HepG2 (cell line): ENCODE results near the gene AFDN. TPM values are rescaled to one million over a fixed set of nuclear protein-coding genes. Genes with fewer than 3 reads are reported as not detected.
A peak's percentile ranks its signal among the peaks of the same experiment; 100 is the strongest.

Experiments
- ATF7-NPFF ChIP-seq: sonication (generic); formaldehyde crosslinking; IDR thresholded peaks from 2 replicates; pipeline ENCODE4 v1.8.1; 2023; ENCODE audit warnings: mild to moderate bottlenecking, low read depth, missing genetic modification reagents, moderate library complexity
- BRD4 ChIP-seq: sonication (generic); formaldehyde crosslinking; IDR thresholded peaks from 2 replicates; pipeline ENCODE4 v1.4.0; 2020; ENCODE audit warnings: missing genetic modification reagents
- CBX5 ChIP-seq: sonication (generic); formaldehyde crosslinking; IDR thresholded peaks from 2 replicates; pipeline ENCODE4 v1.4.0; 2020; ENCODE audit warnings: missing genetic modification reagents, borderline replicate concordance
- CC2D1A ChIP-seq: sonication (generic); formaldehyde crosslinking; IDR thresholded peaks from 2 replicates; pipeline ENCODE4 v1.8.1; 2023; ENCODE audit warnings: mild to moderate bottlenecking, missing genetic modification reagents
- CHD4 ChIP-seq: fragments of 200-600 bp; sonication (generic); IDR thresholded peaks from 2 replicates; pipeline ENCODE4 v1.7.0; 2017; ENCODE audit warnings: mild to moderate bottlenecking, low read length, borderline replicate concordance
- EHMT2 ChIP-seq: fragments of 200-600 bp; sonication (generic); IDR thresholded peaks from 2 replicates; pipeline ENCODE4 v1.7.0; 2017; ENCODE audit warnings: antibody characterized with exemption, low read depth, low read length, borderline replicate concordance
- ELF1 ChIP-seq: sonication (generic); formaldehyde crosslinking; IDR thresholded peaks from 2 replicates; pipeline ENCODE4 v1.4.0; 2020; ENCODE audit warnings: missing genetic modification reagents
- ELK4 ChIP-seq: sonication (generic); formaldehyde crosslinking; IDR thresholded peaks from 2 replicates; pipeline ENCODE4 v1.9.0; 2021; ENCODE audit warnings: missing genetic modification reagents, borderline replicate concordance
- KDM2A ChIP-seq: sonication (generic); formaldehyde crosslinking; IDR thresholded peaks from 2 replicates; pipeline ENCODE4 v1.4.0; 2020; ENCODE audit warnings: low read depth, missing genetic modification reagents, borderline replicate concordance
- MTA3 ChIP-seq: sonication (generic); formaldehyde crosslinking; IDR thresholded peaks from 2 replicates; pipeline ENCODE4 v1.4.0; 2020; ENCODE audit warnings: missing genetic modification reagents
- MTERF4 ChIP-seq: sonication (generic); formaldehyde crosslinking; IDR thresholded peaks from 2 replicates; pipeline ENCODE4 v1.8.0; 2023; ENCODE audit warnings: mild to moderate bottlenecking, missing genetic modification reagents
- PAWR ChIP-seq: sonication (generic); formaldehyde crosslinking; IDR thresholded peaks from 2 replicates; pipeline ENCODE4 v1.4.0; 2020; ENCODE audit warnings: missing genetic modification reagents, mild to moderate bottlenecking, borderline replicate concordance
- REST ChIP-seq, 2 experiments: IDR thresholded peaks; 2 replicates each; pipeline ENCODE4 v1.6.1; 2011 to 2012; ENCODE audit warnings: low read length in 2 of 2, borderline replicate concordance in 1 of 2, low read depth in 1 of 2, mild to moderate bottlenecking in 1 of 2, moderate library complexity in 1 of 2
- SMAD3 ChIP-seq: sonication (generic); formaldehyde crosslinking; IDR thresholded peaks from 2 replicates; pipeline ENCODE4 v1.4.0; 2020; ENCODE audit warnings: missing genetic modification reagents
- SP4 ChIP-seq: sonication (generic); formaldehyde crosslinking; IDR thresholded peaks from 2 replicates; pipeline ENCODE4 v1.8.1; 2023; ENCODE audit warnings: mild to moderate bottlenecking, missing genetic modification reagents
- YEATS4 ChIP-seq: sonication (generic); formaldehyde crosslinking; IDR thresholded peaks from 2 replicates; pipeline ENCODE4 v1.4.0; 2020; ENCODE audit warnings: missing genetic modification reagents, borderline replicate concordance
- ZKSCAN1 ChIP-seq: fragments of 150-350 bp; IDR thresholded peaks from 2 replicates; pipeline ENCODE4 v1.6.1; 2014; ENCODE audit warnings: low read length
- ZMYM3 ChIP-seq: sonication (generic); formaldehyde crosslinking; IDR thresholded peaks from 2 replicates; pipeline ENCODE4 v1.5.1; 2020; ENCODE audit warnings: mild to moderate bottlenecking, missing genetic modification reagents
- ZNF143 ChIP-seq: sonication (generic); formaldehyde crosslinking; IDR thresholded peaks from 2 replicates; pipeline ENCODE4 v1.4.0; 2020; ENCODE audit warnings: missing genetic modification reagents
- ZNF232 ChIP-seq: sonication (generic); formaldehyde crosslinking; IDR thresholded peaks from 2 replicates; pipeline ENCODE4 v1.4.0; 2020; ENCODE audit warnings: missing genetic modification reagents, borderline replicate concordance
- ZNF543 ChIP-seq: sonication (generic); formaldehyde crosslinking; IDR thresholded peaks from 2 replicates; pipeline ENCODE4 v1.4.0; 2020; ENCODE audit warnings: mild to moderate bottlenecking, missing genetic modification reagents
- ZNF720 ChIP-seq: sonication (generic); formaldehyde crosslinking; IDR thresholded peaks from 2 replicates; pipeline ENCODE4 v1.4.0; 2020; ENCODE audit warnings: missing genetic modification reagents
- ZNF724P ChIP-seq: sonication (generic); formaldehyde crosslinking; IDR thresholded peaks from 2 replicates; pipeline ENCODE4 v1.8.0; 2022; ENCODE audit warnings: missing genetic modification reagents, borderline replicate concordance
- ZSCAN12 ChIP-seq: sonication (generic); formaldehyde crosslinking; IDR thresholded peaks from 2 replicates; pipeline ENCODE4 v1.9.0; 2021; ENCODE audit warnings: mild to moderate bottlenecking, missing genetic modification reagents
- ZSCAN5A ChIP-seq: sonication (generic); formaldehyde crosslinking; IDR thresholded peaks from 2 replicates; pipeline ENCODE4 v1.8.0; 2022; ENCODE audit warnings: mild to moderate bottlenecking, missing genetic modification reagents, borderline replicate concordance
- polyA plus RNA-seq, 8 experiments: library from polyadenylated mRNA; depleted of rRNA in 3 of 8; stranded (reverse) in 7 of 8; unstranded in 1 of 8; fragments of >200 nt; fragmentation: Illumina TruSeq in 4 of 8; extraction: Trizol in 4 of 8; gene quantifications; 2 replicates each; pipeline versions ENCODE4 v1.2.1 to v1.2.3, GENCODE V29; 2011 to 2016; ENCODE audit warnings: low read depth in 4 of 8, missing spikeins in 1 of 8, mixed read lengths in 1 of 8; ENCODE audit not compliant: insufficient read depth in 1 of 8
- total RNA-seq, 5 experiments: library from RNA; depleted of rRNA; stranded (reverse); fragments of >200 nt; fragmentation: Illumina TruSeq; extraction: Trizol; gene quantifications; 2 replicates each; pipeline ENCODE4 v1.2.3, GENCODE V29; 2016; ENCODE audit warnings: low read depth in 1 of 5

The AFDN gene
- total and polyA plus RNA-seq, 2 of the 13 experiments (the other 11 are each of a cell fraction or from before 2014, with no cell fraction given): 136 to 151 TPM

- no peak for TF ChIP-seq REST (IDR thresholded peaks at IDR 0.05; ENCODE audit: borderline replicate concordance in 1 of 2, low read depth in 1 of 2, low read length in 2 of 2)
- TF ChIP-seq KDM2A (CRISPR knock-in tag): peak; percentile 48; the same call in 1 of the 2 replicates
- TF ChIP-seq ELF1: peak; percentile 37; the same call in 1 of the 2 replicates
- TF ChIP-seq SMAD3 (CRISPR knock-in tag): 0 out of 2 replicates have a peak, but pooled peaks have one; percentile 80
- TF ChIP-seq ZNF143: no peak
- TF ChIP-seq ZSCAN5A: peak; percentile 76; the same call in 1 of the 2 replicates
- TF ChIP-seq ZNF720 (CRISPR knock-in tag): no peak
- no peak; the same call in 1 of the 2 replicates for TF ChIP-seq ZSCAN12 (CRISPR knock-in tag)
- no peak for TF ChIP-seq CC2D1A (CRISPR knock-in tag)
- TF ChIP-seq SP4 (CRISPR knock-in tag): no peak
- TF ChIP-seq PAWR (CRISPR knock-in tag): no peak
- TF ChIP-seq MTERF4 (CRISPR knock-in tag): no peak
- TF ChIP-seq CHD4: peak; percentile 2; the same call in 1 of the 2 replicates
- no peak for TF ChIP-seq ELK4 (CRISPR knock-in tag)
- peak; percentile 79; the same call in 1 of the 2 replicates for TF ChIP-seq CBX5 (CRISPR knock-in tag)
- no peak for TF ChIP-seq ATF7-NPFF (CRISPR knock-in tag)
- TF ChIP-seq ZMYM3 (CRISPR knock-in tag): peak; percentile 70; the same call in 1 of the 2 replicates
- TF ChIP-seq ZNF724P: no peak
- TF ChIP-seq ZNF232: peak; percentile 65; the same call in 1 of the 2 replicates
- no peak for TF ChIP-seq ZKSCAN1
- TF ChIP-seq BRD4 (CRISPR knock-in tag): peak; percentile 77
- TF ChIP-seq YEATS4: no peak
- no peak; the same call in 1 of the 2 replicates for TF ChIP-seq EHMT2
- TF ChIP-seq MTA3 (CRISPR knock-in tag): no peak
- no peak for TF ChIP-seq ZNF543 (CRISPR knock-in tag)
Measured at GRCh38 chr6:167963589-167964057, 136.9 kb downstream of the AFDN start (continued).
